Bronchial epithelial cell (primary cell): Measurements from ENCODE around the gene MBOAT7. TPM values are rescaled to one million over a fixed set of nuclear protein-coding genes. Genes with fewer than 3 reads are reported as not detected.
A peak's percentile ranks its signal among the peaks of the same experiment; 100 is the strongest.

Experiments used
- DNase-seq: peaks from one replicate; pipeline ENCODE4 v3.0.0-alpha.2; 2010; ENCODE audit warnings: low read depth
- FAIRE-seq: peaks from 2 replicates; lab custom pipeline; 2011; peaks lifted over from hg19 to GRCh38; lab: Jason Lieb, UNC
- H3K27me3 ChIP-seq: 2 replicates; pipeline ENCODE4 v1.5.1; 2011; ENCODE audit warnings: low read length; ENCODE audit not compliant: control insufficient read depth, insufficient read depth
- H3K36me3 ChIP-seq: 2 replicates; pipeline ENCODE4 v1.5.1; 2011; ENCODE audit warnings: low read length; ENCODE audit not compliant: control insufficient read depth, insufficient read depth
- H3K4me3 ChIP-seq: 2 replicates; pipeline ENCODE4 v1.5.1; 2011; ENCODE audit warnings: mild to moderate bottlenecking, low read depth, low read length, control low read depth
- CTCF ChIP-seq: IDR thresholded peaks from 2 replicates; pipeline ENCODE4 v1.5.1; 2011; ENCODE audit warnings: mild to moderate bottlenecking, moderate library complexity, low read length, control low read depth, inconsistent platforms; ENCODE audit not compliant: insufficient read depth, severe bottlenecking
- total RNA-seq: library from RNA; depleted of rRNA; stranded (reverse); fragments of >200 nt; gene quantifications from 2 replicates; pipeline ENCODE4 v1.2.1, GENCODE V29; 2014

MBOAT7 gene
- total RNA-seq, 1 donor from 2014 or later: 6.8 TPM

- Histone ChIP-seq H3K27me3 (no peaks in the 10 kb centered on the region), H3K4me3 (peak within 1 kb of the TSS; percentile 70), H3K36me3 (peaks cover 21% of the 10 kb centered on the region)
- peak; percentile 99 for DNase-seq
- peak; percentile 87 for FAIRE-seq
- TF ChIP-seq CTCF: peak; percentile 42
These were observed 29.8 kb downstream of the MBOAT7 start, which contains the start of gene LENG1 for GRCh38 chr19:54159352-54160181. TSS of gene LENG1 (minus strand) at chr19:54159721. CDS start at chr19:54159695, 26 bp downstream.

- Histone ChIP-seq H3K27me3 (no peaks in the 10 kb centered on the region), H3K36me3 (peaks cover 23% of the 10 kb centered on the region), H3K4me3 (peak overlapping the region; percentile 70)
- DNase-seq (no peak), FAIRE-seq (no peak)
- no peak for TF ChIP-seq CTCF
These were observed 30.5 kb downstream of the MBOAT7 start for GRCh38 chr19:54158812-54159351.

- DNase-seq (no peak), FAIRE-seq (no peak)
- Histone ChIP-seq H3K36me3 (peaks cover 36% of the 10 kb centered on the region), H3K27me3 (no peaks in the 10 kb centered on the region), H3K4me3 (no peak overlapping the region)
- TF ChIP-seq CTCF: no peak
These were observed 32.4 kb downstream of the MBOAT7 start for GRCh38 chr19:54156953-54157352.

- H3K4me3 ChIP-seq: no peak overlapping the region
- DNase-seq (no peak), FAIRE-seq (no peak)
- no peak for TF ChIP-seq CTCF
- peaks cover 40% of the 10 kb centered on the region for H3K36me3 ChIP-seq
- no peaks in the 10 kb centered on the region for H3K27me3 ChIP-seq
These were observed 32.9 kb downstream of the MBOAT7 start for GRCh38 chr19:54156490-54156889.

- TF ChIP-seq CTCF: no peak
- H3K36me3 ChIP-seq: peaks cover 43% of the 10 kb centered on the region
- H3K4me3 ChIP-seq: no peak overlapping the region
- FAIRE-seq (no peak), DNase-seq (no peak)
- H3K27me3 ChIP-seq: no peaks in the 10 kb centered on the region
These were observed 33.7 kb downstream of the MBOAT7 start for GRCh38 chr19:54155694-54156093.
